GM21447 (cell line): ENCODE data around the gene ALG1.
"Not testable (repeated sequence)": the region's sequence is repeated elsewhere in the genome, so short reads cannot be mapped to it uniquely, and the experiment has no call there.

ENCODE experiments used
- ATAC-seq: cut with Tn5 transposase; IDR thresholded peaks from one replicate; pipeline ENCODE4 v1.9.1; 2021; ENCODE audit not compliant: unreplicated experiment

The ALG1 gene

DNA sequence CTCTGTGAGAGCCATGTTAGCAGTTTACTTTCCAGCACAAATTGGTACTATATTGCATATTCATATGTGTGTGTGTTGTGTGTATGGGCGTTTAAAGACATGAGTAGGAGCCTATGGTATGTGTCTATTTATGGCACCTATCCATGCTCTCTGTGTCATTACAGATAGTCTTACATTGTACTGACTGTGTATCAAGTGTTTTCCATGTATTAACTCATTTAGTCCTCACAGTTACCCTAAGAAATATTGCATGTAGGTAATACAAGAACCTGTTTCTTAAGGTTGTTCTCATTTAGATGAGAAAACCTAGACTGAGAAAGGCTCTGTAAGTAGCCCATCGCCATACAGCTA, 1.6 kb downstream of the ALG1 start:
- no peak for ATAC-seq

DNA sequence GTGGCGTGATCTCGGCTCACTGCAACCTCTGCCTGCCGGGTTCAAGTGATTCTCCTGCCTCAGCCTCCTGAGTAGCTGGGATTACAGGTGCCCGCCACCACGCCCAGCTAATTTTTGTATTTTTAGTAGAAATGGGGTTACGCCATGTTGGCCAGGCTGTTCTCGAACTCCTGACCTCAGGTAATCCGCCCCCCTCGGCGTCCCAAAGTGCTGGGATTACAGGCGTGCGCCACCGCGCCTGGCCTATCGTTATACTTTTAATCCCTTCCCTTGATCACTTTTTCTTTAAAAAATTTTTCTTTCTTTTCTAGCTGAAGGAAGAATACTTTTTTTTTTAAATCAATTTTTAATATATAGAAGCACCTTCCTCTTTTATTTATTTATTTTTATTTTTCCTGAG, 2.1 kb downstream of the ALG1 start:
- not testable (repeated sequence) for ATAC-seq

- no peak for ATAC-seq
Observed at GRCh38 chr16:5075637-5076036, 4.0 kb downstream of the ALG1 start.

DNA sequence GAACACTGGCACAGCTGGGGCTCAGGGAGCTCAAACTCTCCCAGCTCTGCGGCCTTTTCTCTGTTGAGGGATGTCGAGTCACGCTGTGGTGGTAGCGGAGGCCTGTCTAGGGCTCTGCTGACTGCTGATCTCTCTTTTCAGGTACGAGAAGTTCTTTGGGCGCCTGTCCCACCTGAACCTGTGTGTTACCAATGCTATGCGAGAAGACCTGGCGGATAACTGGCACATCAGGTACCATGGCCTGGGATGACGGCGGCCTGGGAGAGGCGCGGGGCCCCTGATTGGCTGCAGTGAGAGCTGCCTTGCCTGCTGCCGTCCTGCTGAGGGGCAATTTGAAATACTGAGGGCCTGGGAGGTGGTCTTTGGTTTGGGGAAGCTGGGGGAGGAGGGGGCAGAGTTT, 5.7 kb downstream of the ALG1 start:
- ATAC-seq, result no peak

- ATAC-seq, result no peak
Observed at GRCh38 chr16:5078626-5079025, 7.0 kb downstream of the ALG1 start.

DNA sequence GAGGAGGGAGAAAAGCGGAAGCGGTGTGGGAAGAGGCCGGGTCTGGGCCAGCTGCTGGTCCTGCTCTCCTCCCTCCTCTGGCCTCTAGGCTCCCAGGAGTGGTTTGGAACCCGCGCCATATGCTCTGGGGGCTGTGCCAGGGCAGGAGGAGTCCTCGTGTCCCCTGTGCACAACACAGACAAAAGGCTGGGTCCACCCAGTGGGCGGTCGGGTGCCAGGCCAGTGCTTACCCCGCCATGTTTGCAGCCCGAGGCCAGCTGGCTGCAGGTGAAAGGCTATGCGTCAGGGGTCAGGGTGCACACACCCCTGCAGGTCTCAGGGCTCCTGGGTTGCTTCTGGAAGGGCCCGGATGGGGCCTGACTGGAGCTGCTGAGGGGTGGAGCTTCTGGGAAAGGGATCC, 8.8 kb downstream of the ALG1 start:
- ATAC-seq, result not testable (repeated sequence)

DNA sequence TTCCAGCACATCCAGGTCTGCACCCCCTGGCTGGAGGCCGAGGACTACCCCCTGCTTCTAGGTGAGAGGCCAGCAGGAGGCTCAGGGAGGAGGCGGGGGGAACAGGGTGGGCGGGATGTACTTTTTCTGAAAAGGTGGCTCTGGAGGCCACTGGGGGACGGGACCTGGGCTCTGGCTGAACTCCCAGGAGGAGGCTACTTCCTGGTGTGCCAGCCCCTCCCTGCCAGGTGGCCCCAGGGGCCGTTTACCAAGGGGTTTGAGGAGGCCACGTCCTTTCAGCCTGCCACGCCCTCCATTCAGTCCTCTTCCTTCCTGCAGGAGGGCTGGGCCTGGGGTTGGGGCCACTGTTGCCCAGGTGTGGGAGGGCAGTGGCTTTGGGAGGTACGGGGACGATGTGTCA, 9.4 kb downstream of the ALG1 start:
- ATAC-seq, result not testable (repeated sequence)

- not testable (repeated sequence) for ATAC-seq
Observed at GRCh38 chr16:5083646-5084045, 12.0 kb downstream of the ALG1 start.

DNA sequence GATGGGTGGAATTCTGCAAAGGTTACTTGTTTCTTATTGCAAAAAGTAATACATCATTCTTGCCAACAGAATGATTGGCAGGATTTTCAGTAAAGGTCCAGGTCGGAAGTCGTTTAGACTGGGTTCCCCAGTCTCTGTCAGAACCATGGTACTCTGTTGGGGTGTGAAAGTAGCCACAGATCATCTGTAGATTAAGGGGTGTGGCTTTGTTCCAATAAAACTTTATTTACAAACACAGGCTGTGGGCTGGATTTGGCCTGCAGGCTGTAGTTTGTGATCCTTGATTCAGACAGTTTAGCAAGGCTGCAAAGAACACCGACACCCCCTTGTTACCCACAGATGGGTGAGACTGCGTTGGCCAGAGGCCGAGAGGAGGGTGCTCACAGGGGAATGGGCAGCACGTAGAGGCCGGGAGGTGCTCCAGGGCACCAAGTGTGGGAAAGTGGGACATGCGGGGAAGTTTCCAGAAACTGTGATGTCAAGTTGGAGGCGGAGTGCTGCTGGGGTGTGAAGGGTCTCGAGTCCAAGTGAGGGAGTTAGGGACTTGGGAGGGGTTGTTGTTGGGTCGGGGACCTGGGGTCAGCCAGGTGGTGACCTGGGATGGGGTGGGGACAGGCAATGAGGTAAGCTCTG, 12.6 kb downstream of the ALG1 start:
- ATAC-seq, result not testable (repeated sequence)

DNA sequence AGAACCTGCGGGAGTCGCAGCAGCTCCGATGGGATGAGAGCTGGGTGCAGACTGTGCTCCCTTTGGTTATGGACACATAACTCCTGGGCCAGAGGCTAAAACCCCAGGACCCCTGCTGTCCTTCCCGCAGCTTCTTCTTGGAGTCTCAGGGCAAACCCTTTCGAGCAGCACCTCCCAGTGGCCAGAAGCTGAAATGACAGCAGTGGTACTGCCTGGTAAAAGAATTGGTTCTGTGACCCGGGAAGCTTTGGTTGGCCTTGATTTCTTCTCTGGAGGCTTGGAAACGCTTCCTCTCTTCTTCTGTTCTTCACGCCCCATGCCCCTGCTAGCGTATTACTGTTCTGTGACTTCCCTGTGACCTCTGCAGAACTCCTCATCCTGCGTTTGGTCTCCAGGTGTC, 13.2 kb downstream of the ALG1 start:
- ATAC-seq, result not testable (repeated sequence)

DNA sequence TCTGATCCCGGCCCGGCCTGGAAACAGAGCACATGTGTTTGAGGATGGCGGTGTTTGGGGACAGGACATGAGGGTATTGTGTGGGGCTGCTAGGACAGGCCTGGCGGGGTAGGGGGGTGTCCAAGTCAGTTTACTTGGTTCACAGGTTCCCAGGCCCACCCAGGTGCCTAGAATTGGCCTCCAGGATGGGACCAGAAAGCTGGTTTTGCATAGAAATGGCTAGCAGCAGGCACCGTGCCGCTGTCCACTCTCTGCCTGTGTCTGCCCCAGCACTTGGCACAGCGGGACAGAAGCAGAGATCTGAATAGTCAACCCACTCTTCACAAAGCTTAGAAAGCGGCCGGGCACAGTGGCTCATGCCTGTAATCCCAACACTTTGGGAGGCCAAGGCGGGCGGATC, 14.1 kb downstream of the ALG1 start:
- not testable (repeated sequence) for ATAC-seq

DNA sequence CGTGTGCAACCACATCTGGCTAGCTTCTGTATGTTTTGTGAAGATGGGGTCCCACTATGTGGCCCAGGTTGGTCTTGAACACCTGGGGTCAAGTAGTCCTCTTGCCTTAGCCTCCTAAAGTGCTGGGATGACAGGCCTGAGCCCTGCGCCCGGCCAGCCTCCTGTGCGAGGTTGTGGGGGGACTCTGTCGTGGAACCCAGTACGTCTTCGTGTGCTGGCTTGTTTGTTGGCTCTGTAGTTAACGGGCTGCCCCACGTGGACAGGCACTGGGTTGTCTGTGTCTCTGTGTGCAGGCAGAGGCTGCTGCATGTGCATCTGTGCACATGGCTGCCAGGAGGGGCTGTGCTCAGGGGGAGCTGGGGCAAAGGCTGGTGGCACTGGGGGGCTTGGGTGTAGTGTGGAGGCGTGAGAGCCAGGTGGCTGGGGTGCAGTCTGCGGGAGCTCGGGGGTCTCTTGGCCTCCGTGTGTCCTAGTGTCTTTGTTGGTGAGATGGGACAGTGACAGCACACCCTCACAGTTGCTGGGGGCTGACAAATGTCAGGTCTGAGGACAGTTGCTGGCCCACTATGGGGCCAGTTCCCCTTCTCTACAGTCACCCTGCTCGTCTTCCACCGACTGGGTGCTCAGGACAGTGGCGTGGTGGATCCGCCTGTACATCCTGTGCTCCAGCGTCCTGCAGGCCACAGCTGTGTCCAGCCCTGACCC, 16.6 kb downstream of the ALG1 start:
- not testable (repeated sequence) for ATAC-seq

DNA sequence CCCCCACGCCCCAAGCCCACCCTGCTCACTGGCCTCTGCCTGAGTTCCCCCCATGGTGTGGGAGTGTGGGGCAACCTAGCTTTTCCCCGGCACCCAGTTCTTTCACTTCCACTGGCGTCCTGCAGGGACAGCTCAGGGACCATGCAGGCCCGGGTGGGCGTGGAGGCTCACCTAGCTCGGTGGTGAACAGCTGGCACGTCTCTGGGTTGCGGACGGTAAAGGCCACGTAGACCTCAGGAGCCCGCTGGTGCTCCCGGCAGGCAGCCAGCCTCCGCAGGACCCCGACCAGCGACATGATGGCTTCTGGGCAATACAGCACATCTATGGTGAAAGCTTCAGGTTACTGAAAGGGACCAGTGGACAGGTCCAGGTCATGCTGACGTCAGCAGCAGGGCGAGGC, 17.3 kb downstream of the ALG1 start:
- ATAC-seq, result not testable (repeated sequence)

DNA sequence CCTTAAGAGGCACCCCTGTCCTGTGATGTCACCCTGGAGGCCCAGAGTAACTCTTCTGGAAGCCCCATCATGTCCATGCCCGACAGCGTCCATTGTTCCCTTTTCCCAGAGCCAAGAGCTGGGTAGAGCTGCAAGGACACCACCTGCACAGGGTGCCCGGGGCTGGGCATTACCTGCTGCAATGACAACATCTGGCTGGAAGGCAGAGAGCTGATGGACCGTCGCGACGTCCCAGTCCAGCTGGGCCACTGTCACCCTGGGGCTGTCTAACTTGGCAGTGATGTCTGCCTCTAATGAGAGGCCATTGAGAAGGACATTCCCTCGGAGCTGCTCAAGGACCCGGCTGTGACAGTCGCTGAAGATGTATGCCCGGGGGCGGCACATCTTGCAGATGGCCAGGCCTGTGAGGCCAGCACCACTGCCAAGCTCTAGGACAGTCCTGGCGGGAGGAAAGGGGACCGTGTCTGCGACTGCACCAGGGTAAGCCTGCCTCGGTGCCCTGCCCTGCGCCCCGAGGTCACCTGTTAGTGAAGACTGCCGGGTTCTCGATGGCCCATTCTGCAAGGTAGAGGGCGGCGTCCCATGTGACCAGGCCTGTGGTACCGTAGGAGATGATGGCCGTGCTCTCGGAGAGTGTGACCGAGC, 18.4 kb downstream of the ALG1 start:
- not testable (repeated sequence) for ATAC-seq

GRCh38 chr16:5090592-5090991, 18.9 kb downstream of the ALG1 start:
- not testable (repeated sequence) for ATAC-seq

DNA sequence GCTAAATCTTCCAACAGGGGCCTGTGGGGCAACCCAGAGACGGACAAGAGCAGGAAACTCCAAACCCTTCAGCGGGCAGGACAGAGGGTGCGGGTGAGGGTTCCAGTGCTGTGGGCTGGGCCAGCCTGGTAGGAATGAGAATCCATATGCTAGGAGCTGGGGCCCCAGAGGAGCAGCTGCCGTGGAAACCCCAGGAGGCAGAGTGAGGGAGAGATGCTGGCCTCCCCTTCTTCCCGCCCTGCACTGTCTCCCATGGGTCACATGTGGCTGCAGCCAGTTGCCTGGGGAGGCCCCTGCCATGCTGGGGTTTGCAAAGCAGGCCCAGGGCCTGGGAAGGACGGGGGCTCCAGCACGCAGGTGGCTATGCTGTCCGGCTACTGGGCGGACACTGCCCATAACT, 21.4 kb downstream of the ALG1 start:
- not testable (repeated sequence) for ATAC-seq

GRCh38 chr16:5093746-5094145, 22.1 kb downstream of the ALG1 start:
- ATAC-seq, result not testable (repeated sequence)

- not testable (repeated sequence) for ATAC-seq
Observed at GRCh38 chr16:5095145-5095830, 23.6 kb downstream of the ALG1 start.

DNA sequence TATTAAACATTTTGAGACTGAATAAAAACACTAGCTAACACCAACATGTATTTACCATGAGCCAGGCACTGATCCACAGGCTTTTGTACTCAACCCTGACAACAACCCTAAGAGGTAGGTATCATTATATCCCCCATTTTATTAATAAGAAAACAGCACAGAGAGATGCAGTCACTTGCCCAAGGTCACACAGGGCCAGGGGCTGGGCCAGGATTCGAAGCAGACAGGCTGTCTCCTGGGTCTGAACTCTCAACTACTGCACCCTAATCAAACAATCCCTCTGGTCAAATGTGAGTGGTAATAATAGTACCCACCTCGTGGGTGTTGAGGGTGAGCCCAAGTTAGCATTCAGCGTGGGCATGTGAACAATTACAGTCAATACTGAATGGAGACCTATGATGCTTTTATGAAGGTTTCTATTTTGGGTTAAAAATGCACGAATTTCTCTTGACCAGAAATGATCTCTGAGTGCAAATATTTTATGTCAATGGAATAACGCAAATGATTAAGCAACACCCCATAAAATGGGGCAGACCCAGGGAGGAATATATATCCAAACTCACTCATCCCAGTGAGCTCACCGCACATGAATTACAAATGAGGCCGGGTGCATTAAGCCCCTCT, 24.9 kb downstream of the ALG1 start:
- ATAC-seq, result not testable (repeated sequence)

- ATAC-seq, result not testable (repeated sequence)
Observed at GRCh38 chr16:5097061-5097469, 25.4 kb downstream of the ALG1 start.
